COLO668 (cell line): Measurements from ENCODE around the gene ZFPM1.

ENCODE experiments used
- DNase-seq: peaks from one replicate; lab custom pipeline; 2025; ENCODE audit not compliant: unreplicated experiment; lab: John Stamatoyannopoulos, UW

ZFPM1 gene

GRCh38 chr16:88536510-88536909, 83.4 kb downstream of the ZFPM1 start:
- no peak for DNase-seq

DNA sequence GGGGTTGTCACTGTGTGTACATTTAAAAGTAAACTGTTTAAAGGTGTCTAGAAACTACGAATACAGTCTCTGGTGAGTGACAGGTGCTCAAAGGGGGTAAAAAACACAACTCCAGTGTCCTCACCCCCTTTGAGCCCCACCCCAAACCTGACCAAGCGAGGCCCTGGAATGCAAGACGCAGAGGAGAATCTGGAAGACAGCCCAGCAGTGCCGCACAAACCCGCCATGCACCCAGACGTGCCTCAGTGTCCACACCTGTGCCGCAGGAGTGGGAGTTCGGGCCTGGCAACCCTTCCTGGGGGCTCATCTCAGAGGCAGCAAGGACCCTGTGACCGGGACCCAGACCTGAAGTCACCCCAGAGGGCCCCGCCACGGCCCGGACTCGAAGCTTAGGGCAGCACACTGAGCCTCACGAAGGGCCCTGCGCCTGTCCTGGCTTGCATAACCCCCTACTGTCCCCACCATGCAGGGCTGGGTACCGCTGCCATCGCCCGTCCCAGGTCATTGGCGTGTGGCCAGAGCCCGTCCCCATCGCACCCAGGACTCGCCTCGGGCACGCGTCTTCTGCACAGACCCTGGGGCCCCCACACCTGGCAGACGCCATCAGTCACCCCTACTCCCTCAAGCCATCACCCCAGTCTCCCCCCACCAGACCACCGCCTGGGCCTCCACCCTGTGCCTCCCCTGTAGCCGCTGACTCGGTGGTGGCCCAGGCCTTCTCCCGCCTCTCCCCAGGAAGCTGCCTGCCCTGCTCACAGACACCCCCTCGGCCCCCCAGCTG, 84.1 kb downstream of the ZFPM1 start:
- DNase-seq = peak; percentile 13

DNA sequence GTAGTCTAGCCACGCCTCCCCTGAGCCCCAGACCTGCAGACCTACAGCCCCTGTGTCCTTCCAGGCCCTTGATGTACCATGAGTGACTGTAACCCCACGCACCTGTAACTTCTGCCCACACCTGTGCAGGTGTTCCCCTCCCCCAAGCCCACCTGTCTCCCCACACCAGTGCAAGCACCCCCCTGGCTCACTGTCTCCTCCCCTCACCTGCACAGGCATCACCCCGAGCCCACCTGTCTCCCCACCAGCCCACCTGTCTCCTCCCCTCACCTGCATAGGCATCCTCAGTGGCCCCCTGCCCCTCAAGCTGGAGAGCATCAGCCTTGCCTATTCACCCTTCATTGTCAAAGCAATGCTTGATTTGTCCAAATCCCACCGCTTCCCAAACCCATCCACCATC, 84.8 kb downstream of the ZFPM1 start:
- no peak for DNase-seq

GRCh38 chr16:88538366-88539060, 85.4 kb downstream of the ZFPM1 start:
- DNase-seq = no peak

DNA sequence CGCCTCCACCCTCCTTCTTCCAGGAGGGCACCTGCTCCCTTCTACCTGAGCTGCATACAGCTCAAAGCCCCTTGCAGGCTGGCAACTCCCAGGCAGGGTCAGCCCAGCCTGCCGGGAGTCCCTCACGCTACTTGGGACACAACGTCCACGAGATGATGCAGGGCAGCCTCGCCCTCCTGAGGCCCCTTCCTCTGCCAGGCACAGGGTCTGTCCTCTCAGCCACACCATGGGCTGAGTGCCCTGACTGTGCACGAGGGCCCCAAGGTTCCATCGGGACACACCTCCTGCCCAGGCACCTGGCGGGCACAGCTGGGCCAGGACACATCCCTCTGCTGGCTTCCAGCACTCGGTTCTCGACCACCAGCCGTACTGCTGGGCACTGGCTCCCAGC, 86.2 kb downstream of the ZFPM1 start:
- peak; percentile 26 for DNase-seq

- DNase-seq = no peak
Observed at GRCh38 chr16:88539652-88540345, 86.7 kb downstream of the ZFPM1 start.

- DNase-seq = peak; percentile 25
Observed at GRCh38 chr16:88540346-88540977, 87.4 kb downstream of the ZFPM1 start.

GRCh38 chr16:88541831-88542616, 88.9 kb downstream of the ZFPM1 start:
- DNase-seq = peak; percentile 12

DNA sequence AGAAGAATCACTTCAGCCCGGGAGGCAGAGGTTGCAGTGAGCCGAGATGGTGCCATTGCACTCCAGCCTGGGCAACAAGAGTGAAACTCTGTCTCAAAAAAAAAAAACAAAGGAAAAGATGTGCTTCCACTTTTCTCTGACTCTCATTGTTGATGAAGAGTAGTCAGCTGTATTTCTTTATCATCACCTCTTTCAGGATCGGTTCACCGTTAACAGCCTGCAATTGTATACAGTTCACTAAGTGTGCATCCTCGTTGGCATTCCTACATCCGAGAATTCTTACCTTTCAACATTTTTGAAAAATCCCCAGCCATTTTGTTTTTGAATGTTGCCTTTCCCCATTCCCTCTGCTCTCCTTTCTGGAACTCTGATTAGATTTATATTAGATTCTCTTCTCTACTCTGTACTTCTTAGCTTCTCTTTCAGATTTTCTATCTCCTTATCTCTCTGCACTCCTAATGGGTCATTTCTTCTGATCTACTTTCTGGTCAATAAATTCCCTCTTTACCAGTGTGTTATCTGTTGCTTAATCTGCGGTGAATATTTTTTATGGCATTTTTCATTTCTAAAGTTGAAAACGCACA, 90.2 kb downstream of the ZFPM1 start:
- DNase-seq = no peak

GRCh38 chr16:88545781-88546180, 92.7 kb downstream of the ZFPM1 start:
- no peak for DNase-seq

- DNase-seq = no peak
Observed at GRCh38 chr16:88548131-88548874, 95.2 kb downstream of the ZFPM1 start.

- no peak for DNase-seq
Observed at GRCh38 chr16:88548985-88549384, 95.9 kb downstream of the ZFPM1 start.

- no peak for DNase-seq
Observed at GRCh38 chr16:88549671-88550245, 96.7 kb downstream of the ZFPM1 start.

GRCh38 chr16:88550246-88550661, 97.2 kb downstream of the ZFPM1 start:
- peak; percentile 32 for DNase-seq

GRCh38 chr16:88552166-88552565, 99.1 kb downstream of the ZFPM1 start:
- no peak for DNase-seq

GRCh38 chr16:88552815-88553214, 99.7 kb downstream of the ZFPM1 start:
- no peak for DNase-seq

- DNase-seq = no peak
Observed at GRCh38 chr16:88553739-88554138, 100.7 kb downstream of the ZFPM1 start.

- no peak for DNase-seq
Observed at GRCh38 chr16:88554711-88555264, 101.7 kb downstream of the ZFPM1 start.
